Measurements from ENCODE around the gene WLS. TPM values are rescaled to one million over a fixed set of nuclear protein-coding genes. Genes with fewer than 3 reads are reported as not detected.

The WLS gene
- total RNA-seq, 4 donors from 2014 or later, result 44.1 to 160 (median 76.8) TPM

GRCh38 chr1:68103011-68103545, 129.2 kb downstream of the WLS start:
- no peak for TF ChIP-seq POLR2A (IDR thresholded peaks at IDR 0.05)
- intact Hi-C loops (cut with DNase I; ENCODE audit: low total_unique reads), result no loop called here
- no peaks in the 10 kb centered on the region for H3K36me3 ChIP-seq
- no peaks in the 10 kb centered on the region for H3K4me1 ChIP-seq
- H3K9me3 ChIP-seq, result no peaks in the 10 kb centered on the region
- DNase-seq, result no peak
- H3K4me3 ChIP-seq, result no peak overlapping the region
- H3K27me3 ChIP-seq, result no peaks in the 10 kb centered on the region
- H3K27ac ChIP-seq, result no peak overlapping the region

DNA sequence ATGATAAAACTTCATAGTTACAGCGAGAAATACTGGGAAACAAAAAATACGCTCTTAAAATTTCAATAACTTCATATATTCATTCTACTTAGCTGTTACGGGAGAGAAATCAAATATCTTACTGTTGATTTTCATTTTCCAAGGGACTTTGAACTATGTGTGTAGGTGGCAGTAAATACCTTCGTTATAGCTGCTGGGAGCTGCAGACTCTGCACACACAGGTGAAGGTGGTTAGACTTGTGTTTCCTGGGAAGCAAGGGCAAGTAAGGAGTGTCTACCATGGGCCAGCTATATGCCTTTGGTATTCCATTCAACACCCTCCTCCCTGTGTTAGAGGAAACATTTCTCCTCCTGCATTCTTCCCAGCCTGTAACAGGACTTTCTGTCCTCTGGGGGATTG, 130.5 kb downstream of the WLS start:
- Histone ChIP-seq H3K27me3 (no peaks in the 10 kb centered on the region), H3K4me1 (no peaks in the 10 kb centered on the region), H3K27ac (no peak overlapping the region), H3K4me3 (no peak overlapping the region), H3K9me3 (no peaks in the 10 kb centered on the region), H3K36me3 (no peaks in the 10 kb centered on the region)
- DNase-seq, result no peak
- intact Hi-C loops (cut with DNase I; ENCODE audit: low total_unique reads), result no loop called here
- TF ChIP-seq CTCF (IDR thresholded peaks at IDR 0.05), result no peak
- no peak for TF ChIP-seq POLR2A (IDR thresholded peaks at IDR 0.05)

- H3K27me3 ChIP-seq, result no peaks in the 10 kb centered on the region
- H3K36me3 ChIP-seq, result no peaks in the 10 kb centered on the region
- no peak for DNase-seq
- TF ChIP-seq CTCF (IDR thresholded peaks at IDR 0.05) (no peak), POLR2A (IDR thresholded peaks at IDR 0.05) (no peak)
- no peak overlapping the region for H3K27ac ChIP-seq
- intact Hi-C loops (cut with DNase I; ENCODE audit: low total_unique reads), result no loop called here
- H3K9me3 ChIP-seq, result no peaks in the 10 kb centered on the region
- no peaks in the 10 kb centered on the region for H3K4me1 ChIP-seq
- H3K4me3 ChIP-seq, result no peak overlapping the region
Observed at GRCh38 chr1:68100571-68100970, 131.8 kb downstream of the WLS start.

GRCh38 chr1:68093737-68094136, 138.6 kb downstream of the WLS start:
- no peak overlapping the region for H3K27ac ChIP-seq
- no peaks in the 10 kb centered on the region for H3K36me3 ChIP-seq
- H3K27me3 ChIP-seq, result no peaks in the 10 kb centered on the region
- H3K4me3 ChIP-seq, result no peak overlapping the region
- intact Hi-C loops (cut with DNase I; ENCODE audit: low total_unique reads), result no loop called here
- no peaks in the 10 kb centered on the region for H3K9me3 ChIP-seq
- no peak for DNase-seq
- TF ChIP-seq CTCF (IDR thresholded peaks at IDR 0.05) (no peak), POLR2A (IDR thresholded peaks at IDR 0.05) (no peak)
- no peaks in the 10 kb centered on the region for H3K4me1 ChIP-seq

GRCh38 chr1:68087184-68087583, 145.1 kb downstream of the WLS start:
- Histone ChIP-seq H3K27me3 (no peaks in the 10 kb centered on the region), H3K4me1 (no peaks in the 10 kb centered on the region), H3K9me3 (no peaks in the 10 kb centered on the region), H3K27ac (no peak overlapping the region), H3K36me3 (no peaks in the 10 kb centered on the region), H3K4me3 (no peak overlapping the region)
- intact Hi-C loops (cut with DNase I; ENCODE audit: low total_unique reads), result no loop called here
- no peak for DNase-seq
- no peak for TF ChIP-seq POLR2A (IDR thresholded peaks at IDR 0.05)
- TF ChIP-seq CTCF (IDR thresholded peaks at IDR 0.05), result no peak

- no peak for DNase-seq
Observed at GRCh38 chr1:68085752-68086151, 146.6 kb downstream of the WLS start.

More at GRCh38 chr1:68085752-68086151, 146.6 kb downstream of the WLS start:
- no peak for TF ChIP-seq CTCF (IDR thresholded peaks at IDR 0.05)
- TF ChIP-seq POLR2A (IDR thresholded peaks at IDR 0.05), result no peak
- Histone ChIP-seq H3K9me3 (no peaks in the 10 kb centered on the region), H3K4me1 (no peaks in the 10 kb centered on the region), H3K27me3 (no peaks in the 10 kb centered on the region), H3K4me3 (no peak overlapping the region), H3K27ac (no peak overlapping the region), H3K36me3 (no peaks in the 10 kb centered on the region)
- intact Hi-C loops (cut with DNase I; ENCODE audit: low total_unique reads), result no loop called here
